ENCODE measurements around the gene EXOC3. TPM values are rescaled to one million over a fixed set of nuclear protein-coding genes. Genes with fewer than 3 reads are reported as not detected.
"Not testable (repeated sequence)": the region's sequence is repeated elsewhere in the genome, so short reads cannot be mapped to it uniquely, and the experiment has no call there.

The EXOC3 gene
- total RNA-seq, 1 donor from 2014 or later, result 28.6 TPM

DNA sequence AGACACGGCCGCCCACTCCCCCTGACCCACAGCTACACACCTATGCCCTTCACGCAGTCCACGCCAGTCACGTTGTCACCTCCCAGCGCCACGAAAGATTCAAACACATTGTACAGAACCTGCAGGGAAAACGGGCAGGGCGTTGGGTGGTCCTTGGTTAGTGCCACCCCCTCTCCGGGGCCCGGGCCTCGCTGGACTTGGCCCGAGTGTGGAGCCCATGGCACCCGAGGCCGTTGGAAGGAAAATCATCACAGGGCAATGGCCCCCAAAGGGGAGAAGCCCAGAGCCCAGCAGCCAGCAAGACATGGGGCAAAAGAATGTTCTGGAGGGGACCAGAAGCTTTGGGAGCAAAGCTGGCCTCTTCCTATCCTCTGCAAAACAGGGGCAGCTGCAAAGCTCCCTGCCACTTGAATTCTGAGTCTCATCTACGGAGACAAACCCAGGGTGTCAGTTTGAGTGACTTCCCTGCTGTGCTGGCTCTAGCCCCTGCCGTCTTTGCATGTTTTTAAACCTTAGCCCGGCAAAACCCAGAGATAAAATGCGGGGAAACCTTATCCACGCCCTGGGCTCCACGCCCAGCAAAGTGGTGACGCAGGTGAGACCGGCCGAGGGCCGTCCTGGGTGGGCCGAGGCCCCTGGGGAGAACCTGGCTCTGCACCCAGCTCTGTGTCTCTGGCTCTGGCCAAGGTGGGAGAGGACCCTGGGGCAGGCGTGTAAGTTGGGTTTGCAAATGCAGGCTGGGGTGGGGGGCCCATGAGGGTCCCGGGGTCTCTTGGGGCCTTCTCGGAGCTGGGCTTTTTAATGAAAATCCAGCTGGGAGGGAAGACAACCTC, 42.4 kb downstream of the EXOC3 start:
- DNase-seq (ENCODE audit: low read depth in 2 of 2), result no peak

- DNase-seq (ENCODE audit: low read depth in 2 of 2), result no peak
Measured at GRCh38 chr5:485946-486491, 43.0 kb downstream of the EXOC3 start.

GRCh38 chr5:486597-486996, 43.6 kb downstream of the EXOC3 start:
- DNase-seq (ENCODE audit: low read depth in 2 of 2), result not testable (repeated sequence)

GRCh38 chr5:488241-488640, 45.3 kb downstream of the EXOC3 start:
- no peak for DNase-seq (ENCODE audit: low read depth in 2 of 2)

DNA sequence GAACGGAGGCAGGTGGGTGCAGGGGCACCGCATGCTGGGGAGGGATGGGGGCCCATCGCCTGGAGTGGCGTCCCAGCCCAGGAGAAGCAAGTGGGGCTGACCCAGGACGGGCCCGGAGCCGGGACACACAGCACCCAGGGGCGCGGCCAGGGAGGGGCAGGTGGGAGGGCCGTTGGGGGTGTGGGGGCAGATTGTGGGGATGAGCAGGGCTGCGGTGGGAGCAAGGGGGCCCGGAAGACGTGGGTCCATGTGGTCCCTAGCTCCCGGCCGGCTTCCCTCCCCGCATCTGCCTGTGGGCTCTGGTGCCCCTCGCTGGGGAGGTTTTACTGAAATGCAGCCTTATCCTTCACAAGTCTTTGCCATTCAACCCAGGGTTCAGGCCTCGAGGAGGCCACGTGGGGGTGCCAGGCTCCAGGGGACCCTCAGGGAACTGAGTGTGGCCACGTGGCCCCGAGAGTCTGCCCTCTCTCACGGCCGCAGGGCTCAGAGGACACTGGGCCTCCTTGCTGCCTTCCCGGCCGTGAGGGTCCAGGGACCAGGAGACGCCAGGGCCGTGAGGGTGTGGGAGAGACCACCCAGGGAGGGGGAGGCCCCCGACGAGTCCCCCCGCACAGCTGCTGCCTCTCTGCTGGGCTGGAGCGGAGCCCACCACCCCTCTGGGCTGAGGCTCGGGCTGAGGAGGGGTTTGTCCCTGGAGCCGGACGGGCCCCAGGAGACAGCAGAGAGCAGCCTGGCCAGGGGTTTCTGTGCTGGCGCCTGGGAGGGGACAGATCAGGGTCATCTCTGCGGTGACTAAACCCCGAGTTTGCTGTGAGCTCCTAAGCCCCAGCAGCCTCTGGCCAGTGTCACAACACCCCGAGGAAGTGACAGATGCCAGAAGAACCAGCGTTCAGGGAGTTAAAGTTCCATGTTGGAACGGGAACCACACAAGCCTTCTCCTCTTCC, 46.0 kb downstream of the EXOC3 start:
- DNase-seq (ENCODE audit: low read depth in 2 of 2), result no peak

- DNase-seq (ENCODE audit: low read depth in 2 of 2), result no peak
Measured at GRCh38 chr5:489689-490080, 46.7 kb downstream of the EXOC3 start.

DNA sequence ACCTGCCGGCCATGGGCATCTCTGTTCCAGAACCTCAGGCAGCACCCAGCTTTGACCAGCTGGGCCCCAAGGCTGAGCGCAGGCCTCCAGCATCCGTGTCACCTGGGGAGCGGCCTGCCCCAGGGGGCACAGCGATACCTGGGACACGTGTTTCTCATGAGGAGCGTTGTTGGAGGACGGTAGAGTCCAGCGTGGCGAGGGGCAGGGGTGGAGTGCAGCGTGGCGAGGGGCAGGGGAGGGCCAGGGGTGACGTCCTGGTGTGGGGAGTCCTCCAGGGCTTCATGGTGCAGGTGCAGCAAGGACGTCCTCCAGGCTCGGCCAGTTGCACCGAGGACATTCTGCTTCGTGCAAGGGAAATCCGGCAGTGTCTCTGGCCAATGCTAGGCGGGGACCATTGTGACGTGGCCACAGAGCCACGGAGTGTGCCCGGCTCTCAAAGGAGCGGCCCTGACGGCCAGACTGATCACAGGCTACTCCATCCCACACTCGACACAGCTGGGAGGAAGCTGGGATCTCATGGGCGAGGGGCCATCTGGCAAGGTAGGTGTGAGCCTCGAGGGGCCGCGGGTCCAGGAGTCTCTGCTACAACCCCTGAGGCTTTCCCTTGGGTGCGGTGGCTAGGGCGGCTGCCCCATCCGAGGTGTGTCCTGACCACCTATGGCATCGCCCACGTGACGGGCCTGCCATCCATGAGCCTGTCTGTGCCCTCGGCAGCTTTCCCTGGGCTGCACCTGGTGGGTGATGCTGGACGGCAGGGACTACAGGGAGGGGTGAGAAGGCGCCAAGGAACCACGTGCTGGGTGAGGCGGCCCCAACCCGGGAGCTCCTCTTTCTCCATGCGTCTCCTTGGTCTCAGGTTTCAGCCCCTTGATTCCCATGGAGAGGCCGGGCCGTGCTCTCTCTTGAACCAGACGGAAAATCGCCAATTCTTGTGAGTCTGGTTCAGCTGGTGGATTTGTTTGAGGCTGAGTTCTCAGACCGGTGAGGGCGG, 47.4 kb downstream of the EXOC3 start:
- DNase-seq (ENCODE audit: low read depth in 2 of 2), result no peak

GRCh38 chr5:491119-491855, 48.3 kb downstream of the EXOC3 start:
- no peak for DNase-seq (ENCODE audit: low read depth in 2 of 2)

DNA sequence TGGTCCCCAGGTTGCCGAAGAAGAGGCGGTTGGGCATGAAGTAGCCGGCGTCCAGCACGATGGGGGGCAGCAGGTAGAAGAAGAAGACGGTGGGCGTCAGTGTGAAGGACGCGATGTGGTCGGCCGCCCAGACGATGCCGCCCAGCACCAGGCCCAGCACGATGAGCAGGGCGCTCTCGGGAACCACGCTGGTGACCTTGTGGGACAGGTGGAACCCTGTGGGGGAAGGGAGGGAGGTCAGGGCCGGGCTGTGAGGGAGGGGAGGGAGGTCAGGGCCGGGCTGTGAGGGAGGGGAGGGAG, 48.8 kb downstream of the EXOC3 start:
- no peak for DNase-seq (ENCODE audit: low read depth in 2 of 2)

DNA sequence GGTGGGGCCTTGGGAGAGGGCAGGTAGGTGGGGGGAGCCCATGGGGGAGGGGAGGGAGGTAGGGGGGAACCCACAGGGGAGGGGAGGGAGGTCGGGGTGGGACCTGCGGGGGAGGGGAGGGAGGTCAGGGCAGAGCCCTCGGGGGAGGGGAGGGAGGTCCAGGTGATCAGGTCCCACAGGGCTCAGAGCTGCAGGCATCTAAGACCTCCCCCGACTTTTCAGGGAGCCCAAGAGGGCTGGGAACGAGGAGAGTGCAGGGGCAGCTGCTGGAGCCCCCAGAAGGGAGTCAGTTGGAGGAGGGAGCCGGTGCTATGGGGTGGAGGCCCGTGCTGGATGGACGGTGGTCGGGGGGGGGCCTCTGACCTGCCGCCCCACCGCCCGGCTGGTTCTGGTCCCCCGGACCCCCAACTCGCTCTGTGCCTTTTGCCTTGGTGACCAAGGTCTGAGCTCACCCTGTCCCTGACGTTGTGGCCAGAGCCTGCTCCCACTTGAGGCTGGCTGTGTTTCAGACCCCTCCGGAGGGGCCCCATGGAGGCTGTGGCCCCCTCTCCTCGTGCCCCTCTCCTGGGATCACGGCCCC, 49.4 kb downstream of the EXOC3 start:
- no peak for DNase-seq (ENCODE audit: low read depth in 2 of 2)

GRCh38 chr5:493119-493701, 50.2 kb downstream of the EXOC3 start:
- DNase-seq (ENCODE audit: low read depth in 2 of 2), result no peak

GRCh38 chr5:493758-494157, 50.8 kb downstream of the EXOC3 start:
- DNase-seq (ENCODE audit: low read depth in 2 of 2), result no peak

- DNase-seq (ENCODE audit: low read depth in 2 of 2), result no peak
Measured at GRCh38 chr5:494667-495255, 51.8 kb downstream of the EXOC3 start.

- no peak for DNase-seq (ENCODE audit: low read depth in 2 of 2)
Measured at GRCh38 chr5:496028-496427, 53.1 kb downstream of the EXOC3 start.

DNA sequence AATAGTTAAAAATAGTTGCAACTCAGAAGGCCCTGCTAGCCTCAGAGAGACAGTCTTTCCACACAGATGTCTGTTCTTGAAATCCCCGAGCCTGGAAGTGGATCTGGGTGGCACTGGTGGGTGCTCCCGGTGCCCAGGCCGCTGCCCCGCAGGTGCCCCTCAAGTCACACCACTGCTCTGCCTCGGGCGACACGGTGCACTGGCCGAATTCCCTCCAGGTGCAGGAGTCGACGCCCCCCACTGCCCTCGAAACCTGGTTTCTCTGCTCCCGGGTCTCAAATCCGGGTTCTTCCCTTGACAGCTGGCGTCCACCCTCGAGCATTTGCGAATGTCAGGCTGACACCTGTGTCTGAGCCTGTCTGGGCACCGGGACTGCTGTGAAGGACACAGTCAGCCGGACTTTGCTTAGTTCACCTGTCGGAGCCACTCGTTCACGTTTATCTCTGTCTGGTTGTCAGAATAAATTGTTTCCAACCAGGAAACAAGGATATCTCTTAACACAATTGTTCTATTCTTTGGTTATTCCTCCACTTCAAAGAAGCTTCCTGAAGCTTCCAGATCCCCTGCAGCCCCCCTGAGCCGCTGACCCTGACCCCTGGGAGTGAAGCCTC, 54.2 kb downstream of the EXOC3 start:
- DNase-seq (ENCODE audit: low read depth in 2 of 2), result no peak

DNA sequence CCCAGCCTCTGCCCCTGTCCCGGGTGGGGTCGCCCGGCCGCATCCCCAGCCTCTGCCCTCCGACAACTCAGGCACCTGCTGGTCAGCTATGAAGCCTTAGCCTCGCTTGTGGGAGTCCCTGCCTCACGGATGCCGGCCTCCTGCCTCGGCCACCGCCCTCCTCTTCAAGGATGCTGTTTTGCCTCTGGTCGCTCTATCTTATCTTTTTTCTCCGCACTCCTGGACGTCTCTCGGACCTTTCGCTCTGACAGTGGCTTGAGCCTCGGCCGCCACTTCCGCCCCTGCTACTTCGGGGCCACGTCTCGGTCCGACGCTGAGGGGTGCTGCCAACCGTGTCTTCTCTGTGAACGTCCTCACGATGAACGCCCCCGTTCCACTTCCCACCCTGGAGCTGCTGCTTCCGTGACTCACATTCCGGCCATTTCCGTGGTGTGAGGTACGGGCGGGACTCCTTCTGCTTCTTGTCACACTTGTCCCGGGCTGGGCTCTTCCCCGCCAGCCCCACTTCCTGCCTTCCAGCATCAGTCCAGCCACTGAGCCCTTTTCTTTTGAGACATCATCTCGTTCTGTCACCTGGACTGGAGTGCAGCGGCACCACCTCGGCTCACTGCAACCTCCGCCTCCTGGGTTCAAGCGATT, 55.0 kb downstream of the EXOC3 start:
- no peak for DNase-seq (ENCODE audit: low read depth in 2 of 2)

DNA sequence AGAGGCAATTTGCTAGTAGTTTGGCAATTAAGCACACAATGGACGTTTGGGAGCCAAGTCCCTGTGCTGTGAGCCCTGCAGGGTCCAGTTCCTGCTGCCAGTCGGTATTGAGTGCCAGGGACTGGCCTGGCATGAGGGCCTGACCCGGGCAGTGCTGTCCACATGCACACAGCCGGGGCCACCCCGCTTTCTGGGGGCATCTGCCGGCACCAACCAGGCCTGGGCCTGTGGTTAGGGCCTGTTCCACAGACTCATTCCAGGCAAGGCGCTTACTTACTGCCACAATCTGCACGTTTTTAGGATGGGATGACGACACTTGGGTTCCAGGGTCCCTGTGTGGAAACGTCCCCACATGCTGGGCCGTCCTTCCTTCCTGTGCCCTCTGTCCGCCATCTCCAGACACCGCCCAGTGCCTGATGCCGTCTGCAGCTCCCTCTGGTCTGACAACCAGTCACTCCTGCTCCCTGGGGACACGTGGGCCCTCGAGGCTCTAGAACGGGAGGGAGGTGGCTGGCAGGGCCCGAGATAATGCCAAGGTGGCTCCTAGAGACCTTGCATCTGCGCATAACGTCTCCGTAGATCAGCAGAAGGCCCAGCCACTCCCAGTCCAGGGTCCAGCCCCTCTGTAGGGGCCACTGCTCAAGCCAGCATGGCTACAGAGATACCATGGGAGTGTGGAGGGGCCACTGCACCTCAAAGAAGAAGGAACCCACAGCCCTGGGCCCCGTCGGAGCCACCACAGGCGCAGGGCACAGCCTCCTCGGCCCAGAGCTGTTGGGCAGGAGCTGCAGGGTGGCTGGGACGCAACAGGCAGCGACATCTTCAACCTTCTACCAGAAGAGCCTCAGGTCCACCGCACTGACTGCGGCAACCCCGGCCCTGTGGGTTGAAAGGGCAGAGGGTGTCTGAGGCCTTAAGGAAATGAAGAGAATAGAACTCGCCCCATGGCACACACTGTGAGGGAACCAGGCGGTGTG, 56.5 kb downstream of the EXOC3 start:
- no peak for DNase-seq (ENCODE audit: low read depth in 2 of 2)

Data from dermis microvascular lymphatic vessel endothelial cell (primary cell).